ENCODE data around the gene ITPA.

DNA sequence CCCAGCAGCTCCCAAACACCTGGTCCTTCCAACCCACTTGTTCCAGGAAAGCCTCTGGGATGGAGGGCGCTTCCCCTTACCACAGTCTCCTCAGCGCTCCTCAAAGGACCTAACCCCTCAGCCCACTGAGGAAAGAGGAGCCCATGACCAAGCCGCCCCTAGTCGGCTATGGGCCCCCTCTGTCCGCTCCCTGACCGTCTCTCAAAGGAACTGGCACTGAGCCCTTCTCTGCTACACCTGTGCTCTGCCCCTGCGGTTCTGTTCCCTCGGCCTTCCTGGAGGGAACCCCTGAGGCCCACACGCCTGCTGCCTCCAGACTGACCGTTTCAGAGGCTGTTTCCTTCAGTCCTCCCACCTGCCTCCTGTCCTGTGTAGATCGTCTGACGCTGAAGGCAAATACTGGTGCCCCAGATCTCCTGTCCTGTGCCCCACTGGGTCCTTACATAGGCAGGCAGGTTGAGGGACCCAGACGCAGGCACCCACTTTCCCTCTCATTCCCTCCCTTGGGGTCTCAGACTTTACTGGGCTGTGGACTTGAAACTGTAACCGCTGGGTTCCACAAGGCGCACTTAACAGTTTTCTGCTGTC, 31.6 kb downstream of the ITPA start:
- no peak for TF ChIP-seq EZH2 (IDR thresholded peaks at IDR 0.05)
- no peak for TF ChIP-seq POLR2AphosphoS5 (IDR thresholded peaks at IDR 0.05; ENCODE audit: low read depth, low read length)
- no peak for TF ChIP-seq ZFX (IDR thresholded peaks at IDR 0.05)
- TF ChIP-seq, protein P1, sequence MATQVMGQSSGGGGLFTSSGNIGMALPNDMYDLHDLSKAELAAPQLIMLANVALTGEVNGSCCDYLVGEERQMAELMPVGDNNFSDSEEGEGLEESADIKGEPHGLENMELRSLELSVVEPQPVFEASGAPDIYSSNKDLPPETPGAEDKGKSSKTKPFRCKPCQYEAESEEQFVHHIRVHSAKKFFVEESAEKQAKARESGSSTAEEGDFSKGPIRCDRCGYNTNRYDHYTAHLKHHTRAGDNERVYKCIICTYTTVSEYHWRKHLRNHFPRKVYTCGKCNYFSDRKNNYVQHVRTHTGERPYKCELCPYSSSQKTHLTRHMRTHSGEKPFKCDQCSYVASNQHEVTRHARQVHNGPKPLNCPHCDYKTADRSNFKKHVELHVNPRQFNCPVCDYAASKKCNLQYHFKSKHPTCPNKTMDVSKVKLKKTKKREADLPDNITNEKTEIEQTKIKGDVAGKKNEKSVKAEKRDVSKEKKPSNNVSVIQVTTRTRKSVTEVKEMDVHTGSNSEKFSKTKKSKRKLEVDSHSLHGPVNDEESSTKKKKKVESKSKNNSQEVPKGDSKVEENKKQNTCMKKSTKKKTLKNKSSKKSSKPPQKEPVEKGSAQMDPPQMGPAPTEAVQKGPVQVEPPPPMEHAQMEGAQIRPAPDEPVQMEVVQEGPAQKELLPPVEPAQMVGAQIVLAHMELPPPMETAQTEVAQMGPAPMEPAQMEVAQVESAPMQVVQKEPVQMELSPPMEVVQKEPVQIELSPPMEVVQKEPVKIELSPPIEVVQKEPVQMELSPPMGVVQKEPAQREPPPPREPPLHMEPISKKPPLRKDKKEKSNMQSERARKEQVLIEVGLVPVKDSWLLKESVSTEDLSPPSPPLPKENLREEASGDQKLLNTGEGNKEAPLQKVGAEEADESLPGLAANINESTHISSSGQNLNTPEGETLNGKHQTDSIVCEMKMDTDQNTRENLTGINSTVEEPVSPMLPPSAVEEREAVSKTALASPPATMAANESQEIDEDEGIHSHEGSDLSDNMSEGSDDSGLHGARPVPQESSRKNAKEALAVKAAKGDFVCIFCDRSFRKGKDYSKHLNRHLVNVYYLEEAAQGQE (IDR thresholded peaks at IDR 0.05; ENCODE audit: low read depth), result no peak
- TF ChIP-seq, protein P2, sequence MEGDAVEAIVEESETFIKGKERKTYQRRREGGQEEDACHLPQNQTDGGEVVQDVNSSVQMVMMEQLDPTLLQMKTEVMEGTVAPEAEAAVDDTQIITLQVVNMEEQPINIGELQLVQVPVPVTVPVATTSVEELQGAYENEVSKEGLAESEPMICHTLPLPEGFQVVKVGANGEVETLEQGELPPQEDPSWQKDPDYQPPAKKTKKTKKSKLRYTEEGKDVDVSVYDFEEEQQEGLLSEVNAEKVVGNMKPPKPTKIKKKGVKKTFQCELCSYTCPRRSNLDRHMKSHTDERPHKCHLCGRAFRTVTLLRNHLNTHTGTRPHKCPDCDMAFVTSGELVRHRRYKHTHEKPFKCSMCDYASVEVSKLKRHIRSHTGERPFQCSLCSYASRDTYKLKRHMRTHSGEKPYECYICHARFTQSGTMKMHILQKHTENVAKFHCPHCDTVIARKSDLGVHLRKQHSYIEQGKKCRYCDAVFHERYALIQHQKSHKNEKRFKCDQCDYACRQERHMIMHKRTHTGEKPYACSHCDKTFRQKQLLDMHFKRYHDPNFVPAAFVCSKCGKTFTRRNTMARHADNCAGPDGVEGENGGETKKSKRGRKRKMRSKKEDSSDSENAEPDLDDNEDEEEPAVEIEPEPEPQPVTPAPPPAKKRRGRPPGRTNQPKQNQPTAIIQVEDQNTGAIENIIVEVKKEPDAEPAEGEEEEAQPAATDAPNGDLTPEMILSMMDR (IDR thresholded peaks at IDR 0.05 in 2 of 3, conservative IDR thresholded peaks at IDR 0.05 in 1 of 3; ENCODE audit: borderline replicate concordance in 1 of 3, insufficient read depth in 1 of 3, low read depth in 2 of 3, low read length in 2 of 3), result no peak
- TF ChIP-seq FOSL1 (IDR thresholded peaks at IDR 0.05; ENCODE audit: low read depth), result no peak
- TF ChIP-seq YY1 (IDR thresholded peaks at IDR 0.05; ENCODE audit: extremely low read depth, insufficient replicate concordance, low read depth, low read length), result no peak
- no peak for TF ChIP-seq POLR2A (IDR thresholded peaks at IDR 0.05; ENCODE audit: borderline replicate concordance, extremely low read depth, insufficient read depth, insufficient read length)
- no peak for TF ChIP-seq EZH2phosphoT487 (IDR thresholded peaks at IDR 0.05; ENCODE audit: borderline replicate concordance)
- TF ChIP-seq EGR1 (IDR thresholded peaks at IDR 0.05; ENCODE audit: low read depth), result no peak
- TF ChIP-seq CEBPB (IDR thresholded peaks at IDR 0.05; ENCODE audit: low read depth), result no peak
- no peak for TF ChIP-seq TCF7L2 (IDR thresholded peaks at IDR 0.05; ENCODE audit: borderline replicate concordance, extremely low read depth, insufficient read depth, insufficient read length)
- no peak for TF ChIP-seq SP1 (IDR thresholded peaks at IDR 0.05; ENCODE audit: low read depth)
- TF ChIP-seq JUND (IDR thresholded peaks at IDR 0.05), result no peak

All from HCT116 (cell line).